ENCODE data around the gene RFX1.
"Not testable (repeated sequence)": the region's sequence is repeated elsewhere in the genome, so short reads cannot be mapped to it uniquely, and the experiment has no call there.

The RFX1 gene

DNA sequence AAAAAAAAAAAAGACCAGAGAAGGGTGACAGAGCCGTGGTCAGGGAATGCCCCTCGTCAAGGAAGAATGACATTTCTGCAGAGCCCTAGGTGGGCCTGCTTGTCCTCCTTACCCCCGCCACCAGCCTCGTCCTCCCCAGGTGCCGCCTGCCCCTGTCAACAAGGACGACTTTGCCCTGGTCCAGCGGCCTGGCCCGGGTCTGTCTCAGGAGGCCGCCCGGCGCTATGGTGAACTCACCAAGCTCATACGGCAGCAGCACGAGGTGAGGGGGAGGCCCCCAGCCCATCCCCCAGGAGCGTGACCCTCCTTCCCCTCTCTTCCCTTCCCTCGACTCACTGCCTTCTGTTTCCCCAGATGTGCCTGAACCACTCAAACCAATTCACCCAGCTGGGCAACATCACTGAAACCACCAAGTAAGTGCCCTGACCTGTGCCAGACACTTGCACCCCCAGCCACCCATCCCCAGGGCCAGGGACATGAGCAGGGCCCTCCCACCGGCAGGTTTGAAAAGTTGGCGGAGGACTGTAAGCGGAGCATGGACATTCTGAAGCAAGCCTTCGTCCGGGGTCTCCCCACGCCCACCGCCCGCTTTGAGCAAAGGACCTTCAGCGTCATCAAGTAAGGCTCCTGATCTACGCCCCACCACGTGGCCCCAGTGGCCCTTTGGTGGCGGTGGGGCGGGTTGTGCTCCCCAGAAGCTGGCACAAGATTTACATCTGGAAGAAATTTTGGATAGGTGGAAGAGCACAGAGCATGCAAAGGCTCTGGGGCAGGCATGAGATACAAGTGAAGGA is 82.7 kb downstream of the RFX1 start:
- DNase-seq (ENCODE audit: low read depth) = no peak
- TF ChIP-seq, protein P1, sequence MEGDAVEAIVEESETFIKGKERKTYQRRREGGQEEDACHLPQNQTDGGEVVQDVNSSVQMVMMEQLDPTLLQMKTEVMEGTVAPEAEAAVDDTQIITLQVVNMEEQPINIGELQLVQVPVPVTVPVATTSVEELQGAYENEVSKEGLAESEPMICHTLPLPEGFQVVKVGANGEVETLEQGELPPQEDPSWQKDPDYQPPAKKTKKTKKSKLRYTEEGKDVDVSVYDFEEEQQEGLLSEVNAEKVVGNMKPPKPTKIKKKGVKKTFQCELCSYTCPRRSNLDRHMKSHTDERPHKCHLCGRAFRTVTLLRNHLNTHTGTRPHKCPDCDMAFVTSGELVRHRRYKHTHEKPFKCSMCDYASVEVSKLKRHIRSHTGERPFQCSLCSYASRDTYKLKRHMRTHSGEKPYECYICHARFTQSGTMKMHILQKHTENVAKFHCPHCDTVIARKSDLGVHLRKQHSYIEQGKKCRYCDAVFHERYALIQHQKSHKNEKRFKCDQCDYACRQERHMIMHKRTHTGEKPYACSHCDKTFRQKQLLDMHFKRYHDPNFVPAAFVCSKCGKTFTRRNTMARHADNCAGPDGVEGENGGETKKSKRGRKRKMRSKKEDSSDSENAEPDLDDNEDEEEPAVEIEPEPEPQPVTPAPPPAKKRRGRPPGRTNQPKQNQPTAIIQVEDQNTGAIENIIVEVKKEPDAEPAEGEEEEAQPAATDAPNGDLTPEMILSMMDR (IDR thresholded peaks at IDR 0.05; ENCODE audit: insufficient read depth, low read depth, low read length, missing control alignments) = no peak
- no peak overlapping the region for H3K4me3 ChIP-seq (ENCODE audit: low read depth, low read length)

DNA sequence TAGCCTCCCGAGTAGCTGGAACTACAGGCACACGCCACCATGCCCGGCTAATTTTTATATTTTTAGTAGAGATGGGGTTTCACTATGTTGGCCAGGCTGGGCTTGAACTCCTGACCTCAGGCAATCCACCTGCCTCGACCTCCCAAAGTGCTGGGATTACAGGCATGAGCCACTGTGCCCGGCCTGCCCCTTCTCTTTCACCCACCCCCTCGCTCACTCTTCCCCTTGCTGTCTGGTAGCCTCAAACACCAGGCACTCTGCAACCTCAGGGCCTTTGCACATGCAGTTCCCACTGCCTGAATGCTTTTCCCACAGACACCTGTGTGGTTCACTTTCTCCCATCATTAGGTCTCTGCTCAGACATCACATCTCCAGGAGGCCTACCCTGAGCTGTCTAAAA is 84.0 kb downstream of the RFX1 start:
- not testable (repeated sequence) for H3K4me3 ChIP-seq (ENCODE audit: low read depth, low read length); DNase-seq (ENCODE audit: low read depth)

DNA sequence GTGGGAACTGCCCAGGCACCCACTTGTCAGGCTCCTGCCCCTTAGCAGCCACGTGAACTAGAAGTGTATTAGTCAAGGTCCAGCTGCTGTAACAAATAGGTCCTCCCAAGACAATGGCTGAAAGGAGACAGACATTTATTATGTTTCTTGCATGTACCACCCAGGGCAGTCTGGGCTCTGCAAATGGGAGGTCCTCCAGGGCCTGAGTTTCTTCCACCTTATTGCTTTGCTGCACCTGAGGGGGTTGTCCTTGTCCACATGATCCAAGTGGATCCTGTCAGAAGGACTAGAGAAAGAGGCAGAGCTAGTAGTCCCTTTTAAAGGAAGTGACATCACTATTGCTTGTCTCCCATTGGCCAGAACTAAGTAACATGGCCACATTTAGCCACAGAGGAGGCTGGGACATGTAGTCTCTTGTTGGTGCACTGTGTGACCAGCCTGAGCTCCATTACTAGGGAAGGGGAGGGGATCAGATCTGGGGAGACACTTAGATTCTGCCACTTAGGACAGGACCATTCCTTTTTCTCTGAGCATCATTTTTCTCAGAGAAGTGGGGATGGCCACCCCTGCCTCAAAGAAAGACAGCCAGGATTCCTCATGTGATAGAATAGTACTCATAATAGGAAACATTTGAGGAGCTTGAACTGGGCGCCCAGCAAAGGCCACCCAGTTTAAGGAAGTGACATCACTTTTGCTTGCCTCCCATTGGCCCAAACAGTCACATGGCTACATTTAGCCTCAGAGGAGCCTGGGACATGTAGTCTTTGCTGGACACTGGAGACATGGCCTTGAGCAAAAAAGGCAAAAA is 85.0 kb downstream of the RFX1 start:
- TF ChIP-seq, protein P1 (IDR thresholded peaks at IDR 0.05; ENCODE audit: insufficient read depth, low read depth, low read length, missing control alignments) = no peak
- peak; percentile 71 for DNase-seq (ENCODE audit: low read depth)

GRCh38 chr19:13920524-13920923 is 85.6 kb downstream of the RFX1 start:
- TF ChIP-seq, protein P1 (IDR thresholded peaks at IDR 0.05; ENCODE audit: insufficient read depth, low read depth, low read length, missing control alignments) = no peak
- H3K4me3 ChIP-seq (ENCODE audit: low read depth, low read length) = no peak overlapping the region
- DNase-seq (ENCODE audit: low read depth) = no peak

More for the DNA sequence above, 85.0 kb downstream of the RFX1 start:
- H3K4me3 ChIP-seq (ENCODE audit: low read depth, low read length) = no peak overlapping the region

GRCh38 chr19:13918726-13919411 is 87.3 kb downstream of the RFX1 start:
- no peak overlapping the region for H3K4me3 ChIP-seq (ENCODE audit: low read depth, low read length)
- no peak for DNase-seq (ENCODE audit: low read depth)
- TF ChIP-seq, protein P1 (IDR thresholded peaks at IDR 0.05; ENCODE audit: insufficient read depth, low read depth, low read length, missing control alignments) = no peak

- TF ChIP-seq, protein P1 (IDR thresholded peaks at IDR 0.05; ENCODE audit: insufficient read depth, low read depth, low read length, missing control alignments) = no peak
- no peak for DNase-seq (ENCODE audit: low read depth)
- no peak overlapping the region for H3K4me3 ChIP-seq (ENCODE audit: low read depth, low read length)
These were observed 88.2 kb downstream of the RFX1 start for GRCh38 chr19:13917888-13918406.

GRCh38 chr19:13914777-13915176 is 91.3 kb downstream of the RFX1 start:
- no peak for DNase-seq (ENCODE audit: low read depth)
- no peak overlapping the region for H3K4me3 ChIP-seq (ENCODE audit: low read depth, low read length)
- TF ChIP-seq, protein P1 (IDR thresholded peaks at IDR 0.05; ENCODE audit: insufficient read depth, low read depth, low read length, missing control alignments) = no peak

Data from GM12865 (cell line).